ENCODE measurements around the gene ANTXR1.

Gene ANTXR1

GRCh38 chr2:69013142-69013839 is at the start of gene ANTXR1:
TSS of gene ANTXR1 (plus strand) at chr2:69013179. CDS start at chr2:69013500, 321 bp downstream.
- no peak for DNase-seq

DNA sequence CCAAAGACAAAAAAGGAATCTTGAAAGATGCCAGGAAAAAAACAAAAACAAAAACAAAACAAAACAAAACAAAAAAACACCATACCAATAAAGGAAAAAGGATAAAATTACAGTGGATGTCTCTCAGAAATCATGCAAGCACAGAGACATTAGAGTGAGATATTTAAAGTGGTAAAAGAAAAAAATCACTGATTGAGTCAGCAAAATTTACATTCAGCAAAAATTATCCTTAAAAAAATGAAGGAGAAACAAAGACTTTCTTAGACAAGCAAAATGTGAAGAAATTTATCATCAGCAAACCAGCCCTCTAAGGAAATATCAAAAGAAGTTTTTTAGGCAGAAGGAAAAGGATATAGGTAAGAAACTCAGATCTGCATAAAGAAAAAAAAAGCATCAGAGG is 48.7 kb upstream of the ANTXR1 start:
- DNase-seq = no peak

DNA sequence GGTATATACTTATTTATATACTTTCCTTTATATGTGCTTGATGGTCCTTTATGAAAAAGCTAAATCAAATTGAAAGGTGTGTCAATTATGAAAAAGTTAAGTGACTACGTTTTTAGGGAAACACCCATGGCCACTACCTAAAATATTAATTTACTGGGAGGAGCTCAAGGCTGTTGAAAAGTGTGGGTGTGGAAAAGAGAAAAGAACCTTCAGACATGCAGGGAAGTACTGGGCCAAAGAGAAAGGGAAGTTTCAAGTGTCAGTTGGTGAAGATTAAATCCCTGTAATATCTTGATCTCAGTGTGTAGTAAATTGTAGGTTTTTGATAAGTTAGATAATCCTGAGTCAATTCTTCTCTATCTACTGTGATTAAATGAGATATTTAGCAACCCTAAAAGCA is 44.8 kb upstream of the ANTXR1 start:
- no peak for DNase-seq

DNA sequence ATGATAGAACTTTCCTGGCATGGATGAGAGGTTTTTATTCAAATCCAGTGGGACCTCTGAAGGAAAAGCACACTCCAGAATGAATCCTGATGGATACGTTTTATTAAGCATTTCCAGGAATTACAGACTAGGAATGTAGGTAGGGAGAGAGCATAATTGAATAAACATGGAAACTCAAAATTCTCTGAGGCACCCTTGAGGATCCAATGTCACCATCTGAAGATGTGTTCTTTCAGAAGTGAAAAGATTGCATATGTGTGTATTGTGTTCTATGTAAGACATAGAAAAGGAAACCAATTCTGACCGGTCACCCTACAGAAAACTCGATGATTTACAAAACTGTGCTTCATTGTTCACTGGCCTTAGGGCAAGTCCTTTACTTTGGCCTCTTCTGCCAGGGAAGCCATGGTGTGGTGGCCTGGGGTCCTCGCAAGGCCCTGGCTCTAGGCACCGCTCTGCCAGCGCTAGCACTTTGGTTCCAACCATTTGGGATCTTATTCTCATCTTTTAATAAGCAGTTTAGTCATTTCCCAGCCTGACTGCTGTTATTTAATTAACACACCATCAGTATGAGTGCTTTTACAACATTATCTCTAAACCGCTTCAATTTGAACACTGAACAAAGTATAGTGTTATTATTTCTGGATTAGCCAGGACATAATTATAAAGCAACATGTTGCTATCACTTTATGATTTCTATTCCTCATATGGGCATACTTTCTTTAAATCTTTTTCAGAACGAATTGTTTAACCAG is 43.1 kb upstream of the ANTXR1 start:
- no peak for DNase-seq

- no peak for DNase-seq
Measured at GRCh38 chr2:68970566-68971265, 42.3 kb upstream of the ANTXR1 start.

DNA sequence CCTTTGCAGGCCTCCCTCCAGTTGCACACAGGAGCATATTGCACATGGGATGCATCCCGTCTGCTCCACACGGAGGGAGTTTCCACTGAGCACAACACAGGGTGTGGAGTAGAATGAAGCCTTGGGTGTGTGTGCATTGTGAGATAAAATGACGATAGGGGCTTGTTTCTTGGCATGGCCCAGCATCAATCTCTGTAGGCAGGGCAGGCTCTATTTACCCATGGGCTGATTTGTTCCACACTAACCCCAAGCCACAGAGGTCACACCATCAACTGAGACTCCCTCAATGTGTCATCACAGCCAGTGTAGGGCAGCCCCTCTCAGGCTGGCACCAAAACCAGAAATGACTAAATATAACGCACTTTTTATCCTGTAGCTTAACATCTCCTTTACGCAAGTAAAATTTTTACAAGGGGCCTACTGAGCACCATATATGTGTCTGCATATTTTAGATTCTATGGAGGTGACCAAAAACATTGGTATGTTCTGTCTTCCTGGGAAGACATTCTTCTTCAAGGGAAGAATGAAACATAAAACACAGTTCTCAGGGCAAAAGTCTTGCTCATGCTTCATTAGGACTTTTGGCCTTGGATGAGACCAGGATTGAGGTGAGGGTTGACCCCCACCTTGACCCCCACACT is 41.3 kb upstream of the ANTXR1 start:
- DNase-seq = no peak

DNA sequence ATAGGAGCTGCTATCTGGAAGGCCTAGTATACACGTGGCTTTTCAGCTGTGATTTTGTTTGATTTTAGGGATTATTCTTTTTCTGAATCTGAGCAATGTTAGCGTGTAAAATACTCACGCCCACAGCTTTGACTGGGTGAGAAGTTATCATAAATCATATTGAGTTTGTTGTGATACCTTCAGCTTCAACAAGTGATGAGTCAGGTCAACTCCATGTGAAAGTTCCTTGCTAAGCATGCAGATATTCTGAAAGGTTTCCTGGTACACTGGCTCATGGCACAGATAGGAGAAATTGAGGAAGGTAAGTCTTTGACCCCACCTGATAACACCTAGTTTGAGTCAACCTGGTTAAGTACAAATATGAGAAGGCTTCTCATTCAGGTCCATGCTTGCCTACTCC is 38.7 kb upstream of the ANTXR1 start, which contains the start of gene GKN1:
Gene GKN1 (plus strand): TSS at position 386 of the 400 bp plus-strand sequence. CDS start 42 bp downstream, outside the sequence.
- no peak for DNase-seq

DNA sequence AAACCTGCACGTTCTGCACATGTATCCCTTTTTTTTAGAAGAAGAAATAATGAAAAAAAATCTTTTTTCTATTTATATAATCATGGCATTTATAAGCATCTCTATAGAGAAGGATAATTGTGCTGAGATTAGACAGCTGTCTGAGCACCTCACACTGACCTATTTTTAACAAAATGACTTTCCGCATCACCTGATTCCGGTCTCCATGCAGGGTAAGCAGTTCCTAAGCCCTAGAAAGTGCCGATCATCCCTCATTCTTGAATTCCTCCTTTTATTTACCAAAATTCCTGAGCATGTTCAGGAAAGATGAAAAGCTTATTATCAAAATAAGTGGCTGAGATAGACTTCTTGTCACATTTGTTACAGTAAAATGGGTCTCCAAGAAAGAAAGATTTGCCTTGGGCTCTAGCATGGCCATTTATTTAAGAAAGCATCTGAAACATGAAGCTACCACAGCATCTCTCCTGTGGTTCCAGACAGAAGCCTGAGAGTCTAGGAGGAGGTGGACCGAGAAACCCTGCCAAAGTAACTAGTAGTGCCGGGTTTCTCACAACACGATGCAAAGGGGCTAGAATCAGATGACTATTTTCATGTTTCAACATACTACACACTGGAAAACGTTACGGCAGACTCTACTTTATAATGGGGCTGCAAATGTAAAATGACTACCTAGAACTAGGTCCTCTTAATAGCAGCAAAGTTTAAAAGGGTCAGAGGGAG is 37.9 kb upstream of the ANTXR1 start:
- DNase-seq = no peak

GRCh38 chr2:68975844-68976243 is 37.1 kb upstream of the ANTXR1 start:
- DNase-seq = no peak

DNA sequence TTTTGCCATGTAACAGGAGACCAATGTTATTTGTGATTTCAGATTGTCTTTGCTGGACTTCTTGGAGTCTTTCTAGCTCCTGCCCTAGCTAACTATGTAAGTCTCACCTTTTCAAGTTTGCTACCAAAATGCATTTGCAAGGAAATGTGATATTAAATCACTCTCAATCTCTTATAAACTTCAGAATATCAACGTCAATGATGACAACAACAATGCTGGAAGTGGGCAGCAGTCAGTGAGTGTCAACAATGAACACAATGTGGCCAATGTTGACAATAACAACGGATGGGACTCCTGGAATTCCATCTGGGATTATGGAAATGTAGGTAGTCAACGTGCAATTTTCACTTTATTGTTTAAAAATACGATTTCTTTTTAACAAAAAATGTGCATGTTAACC is 35.5 kb upstream of the ANTXR1 start:
- no peak for DNase-seq

DNA sequence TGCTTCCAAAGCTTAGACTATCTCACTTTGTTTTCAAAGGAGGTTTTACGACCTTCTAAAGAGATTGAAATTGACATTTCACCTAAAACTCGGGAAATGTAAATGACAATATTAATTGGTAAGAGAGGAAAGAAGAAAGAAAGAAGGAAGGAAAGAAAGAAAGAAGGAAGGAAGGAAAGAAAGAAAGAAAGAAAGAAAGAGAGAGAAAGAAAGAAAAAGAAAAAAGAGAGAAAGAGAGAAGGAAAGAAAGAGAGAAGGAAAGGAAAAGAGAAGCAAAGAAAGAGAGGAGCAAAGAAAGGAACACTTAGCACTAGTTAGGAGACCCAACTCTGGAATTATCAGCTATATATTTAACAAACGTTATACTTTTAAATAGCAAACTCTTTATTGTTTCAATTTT is 34.9 kb upstream of the ANTXR1 start:
- no peak for DNase-seq

DNA sequence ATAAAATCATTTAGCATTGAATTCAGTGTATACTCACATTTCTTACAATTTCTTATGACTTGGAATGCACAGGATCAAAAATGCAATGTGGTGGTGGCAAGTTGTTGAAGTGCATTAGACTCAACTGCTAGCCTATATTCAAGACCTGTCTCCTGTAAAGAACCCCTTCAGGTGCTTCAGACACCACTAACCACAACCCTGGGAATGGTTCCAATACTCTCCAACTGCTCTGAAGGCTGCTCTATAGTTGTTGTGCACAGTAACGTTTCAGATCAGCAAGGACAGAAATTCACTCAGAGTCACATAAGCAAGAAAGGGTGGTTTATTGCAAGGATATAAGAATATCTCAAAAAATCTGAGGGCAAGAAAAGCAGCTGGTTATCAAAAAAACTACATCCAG is 32.0 kb upstream of the ANTXR1 start:
- DNase-seq = no peak

- DNase-seq = no peak
Measured at GRCh38 chr2:68987021-68987503, 25.9 kb upstream of the ANTXR1 start.

DNA sequence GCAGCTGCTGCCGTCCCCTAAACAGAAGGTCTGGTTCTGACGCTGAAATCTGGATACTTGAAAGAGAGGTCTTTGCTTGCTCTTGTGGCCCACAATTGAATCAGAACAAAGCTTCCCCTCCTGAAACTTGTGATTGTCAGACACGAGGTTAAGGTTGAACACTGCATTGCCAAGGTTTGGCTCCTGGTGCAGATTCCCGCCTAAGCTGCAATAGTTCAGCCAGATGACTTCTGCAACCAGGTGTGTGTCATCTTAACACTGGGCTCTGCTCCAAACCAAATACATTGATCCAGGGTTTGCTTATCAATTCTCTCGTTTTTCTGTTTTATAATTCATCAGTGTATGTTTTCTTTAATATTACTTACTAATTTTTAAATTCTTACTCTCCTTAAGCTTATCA is 23.9 kb upstream of the ANTXR1 start:
- DNase-seq = no peak

DNA sequence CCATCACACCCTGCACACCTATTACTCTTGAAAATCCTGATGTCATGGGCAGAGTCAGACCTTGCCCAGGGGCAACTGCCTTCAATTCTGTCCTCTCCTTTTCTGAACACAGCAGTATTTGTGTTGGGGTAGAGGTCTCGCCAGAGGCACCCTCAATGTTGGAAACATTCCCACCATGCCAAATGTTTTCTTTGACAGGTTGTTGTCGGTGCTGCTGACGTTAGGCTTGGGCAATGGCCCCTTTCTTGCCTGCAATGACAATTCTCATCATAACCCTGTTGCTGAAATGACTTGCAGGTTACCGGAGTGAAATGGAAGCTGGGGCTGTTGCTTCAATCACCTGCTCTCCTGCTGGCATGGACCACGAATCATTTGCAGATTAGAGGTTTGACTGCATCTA is 20.6 kb upstream of the ANTXR1 start:
- no peak for DNase-seq

DNA sequence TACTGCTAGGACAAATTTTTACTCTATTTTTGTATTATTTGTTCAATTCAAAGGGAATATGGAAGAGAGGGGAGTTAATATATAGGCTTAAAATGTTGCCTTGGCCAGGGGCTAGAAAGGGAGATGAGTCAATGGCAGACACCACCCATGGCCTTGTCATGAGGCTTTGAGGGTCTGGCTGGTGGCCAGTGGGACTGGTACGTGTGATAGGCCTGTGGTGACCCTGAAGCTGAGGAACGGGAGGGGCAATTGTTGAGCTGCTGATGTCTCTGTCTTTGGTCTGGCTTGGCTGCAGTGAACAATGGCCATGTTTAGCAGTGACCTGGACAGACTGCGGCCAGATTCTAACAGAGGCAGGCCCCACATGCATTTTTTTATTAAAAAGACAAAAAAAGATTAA is 20.0 kb upstream of the ANTXR1 start:
- DNase-seq = no peak

- DNase-seq = no peak
Measured at GRCh38 chr2:68993660-68994059, 19.3 kb upstream of the ANTXR1 start.

GRCh38 chr2:68994864-68995263 is 18.1 kb upstream of the ANTXR1 start:
- no peak for DNase-seq

DNA sequence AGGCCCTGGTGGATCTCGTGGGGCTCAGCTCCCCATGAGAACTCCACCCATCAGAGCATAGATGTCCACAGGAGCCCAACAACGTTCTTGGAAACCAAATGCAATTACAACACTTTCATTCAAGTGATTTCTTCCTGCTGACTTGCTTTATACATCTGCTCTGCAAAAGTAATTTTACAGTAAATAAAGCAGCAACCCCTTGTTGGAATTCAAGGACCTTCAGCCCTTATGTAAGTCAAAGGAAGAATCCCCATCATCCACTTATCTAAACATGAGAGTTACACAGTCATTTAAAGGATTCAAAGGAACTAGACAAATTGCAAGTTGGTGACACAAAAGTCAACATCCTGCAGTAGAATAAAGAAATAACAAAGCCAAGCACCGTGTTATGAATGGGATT is 17.1 kb upstream of the ANTXR1 start:
- no peak for DNase-seq

- no peak for DNase-seq
Measured at GRCh38 chr2:68997401-68997800, 15.6 kb upstream of the ANTXR1 start.

DNA sequence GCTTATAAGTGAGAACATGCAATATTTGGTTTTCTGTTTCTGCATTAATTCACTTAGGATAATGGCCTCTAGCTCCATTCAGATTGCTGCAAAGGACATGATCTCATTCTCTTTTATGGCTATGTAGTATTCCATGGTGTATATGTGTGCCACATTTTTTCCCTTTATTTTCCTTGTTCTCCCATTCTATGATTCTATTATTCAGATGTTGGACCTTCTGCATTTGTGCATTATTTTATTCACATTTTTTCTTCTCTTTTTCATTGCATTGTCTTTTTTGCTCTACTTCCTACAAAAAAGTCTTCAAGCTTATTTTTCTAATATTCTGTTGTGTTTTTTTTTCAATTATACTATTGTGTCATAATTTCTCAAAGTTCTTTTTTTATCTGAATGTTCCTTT is 11.1 kb upstream of the ANTXR1 start:
- no peak for DNase-seq

GRCh38 chr2:69003731-69004130 is 9.2 kb upstream of the ANTXR1 start:
- DNase-seq = no peak

DNA sequence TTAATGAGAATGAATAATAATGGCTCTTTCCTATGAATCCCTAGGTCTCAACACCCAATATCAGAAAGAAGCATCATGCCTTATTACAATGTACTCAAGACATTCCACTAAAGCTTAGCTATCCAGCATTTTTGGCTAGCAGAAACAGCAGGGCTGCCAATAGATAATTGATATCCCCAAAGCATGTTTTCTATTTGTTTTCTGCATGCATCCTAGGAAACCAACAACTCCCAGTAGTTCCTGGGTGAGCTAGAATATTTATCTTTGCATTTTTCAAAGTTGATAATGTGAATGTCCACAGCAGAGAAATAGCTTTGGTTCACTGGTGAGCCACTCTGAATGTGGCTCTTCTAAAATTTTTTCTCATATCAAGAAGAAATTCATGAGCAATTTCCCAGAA is 5.8 kb upstream of the ANTXR1 start:
- DNase-seq = no peak

Measured in CD4-positive, alpha-beta T cell treated with Interleukin-21 for 1 hour (primary cell).